OCI-LY7 (cell line): Measurements from ENCODE around the gene UNC5B. TPM values are rescaled to one million over a fixed set of nuclear protein-coding genes. Genes with fewer than 3 reads are reported as not detected.

Source experiments
- BruUV-seq: library from RNA; stranded (reverse); fragments of 400-500 nt; replicated peaks from 2 replicates; lab custom pipeline; 2021; lab: Mats Ljungman, UMichigan
- CTCF ChIA-PET: fragments of 300-600 bp; sonication (Branson Sonifier 250); formaldehyde crosslinking; loops from one replicate; lab custom pipeline; 2022; ENCODE audit warnings: antibody characterized with exemption; ENCODE audit not compliant: unreplicated experiment; lab: Charles Lee
- POLR2A ChIA-PET: fragments of 300-600 bp; sonication (Branson Sonifier 250); formaldehyde crosslinking; loops from one replicate; lab custom pipeline; 2022; ENCODE audit warnings: antibody characterized with exemption; lab: Charles Lee
- DNase-seq: peaks from one replicate; pipeline ENCODE4 v3.0.0-alpha.2; 2015; ENCODE audit warnings: low spot score
- H2AFZ ChIP-seq: fragments of 200-600 bp; sonication (generic), shearing (Covaris generic); 2 replicates; pipeline ENCODE4 v1.6.1; 2014; ENCODE audit warnings: mild to moderate bottlenecking, antibody characterized with exemption, low read length, moderate library complexity
- H3K27ac ChIP-seq: fragments of 200-600 bp; sonication (generic); 2 replicates; pipeline ENCODE4 v1.5.1; 2014; ENCODE audit warnings: mixed run types, low read depth, mild to moderate bottlenecking, moderate library complexity, low read length, inconsistent platforms; ENCODE audit not compliant: poor library complexity, severe bottlenecking
- H3K36me3 ChIP-seq: fragments of 200-600 bp; sonication (generic); 2 replicates; pipeline ENCODE4 v1.6.1; 2014; ENCODE audit warnings: mild to moderate bottlenecking, antibody characterized with exemption, low read length, moderate library complexity, mixed read lengths; ENCODE audit not compliant: insufficient read depth
- H3K4me1 ChIP-seq: fragments of 200-600 bp; sonication (generic); 2 replicates; pipeline ENCODE4 v1.5.1; 2014; ENCODE audit warnings: mild to moderate bottlenecking, low read length; ENCODE audit not compliant: insufficient read depth, poor library complexity, severe bottlenecking
- H3K4me2 ChIP-seq: fragments of 200-600 bp; sonication (generic); 2 replicates; pipeline ENCODE4 v1.6.1; 2014; ENCODE audit warnings: mild to moderate bottlenecking, low read length
- H3K4me3 ChIP-seq: fragments of 200-600 bp; sonication (generic); 2 replicates; pipeline ENCODE4 v1.5.1; 2014; ENCODE audit warnings: mild to moderate bottlenecking, low read depth, low read length; ENCODE audit not compliant: poor library complexity, severe bottlenecking
- H3K79me2 ChIP-seq: fragments of 200-600 bp; sonication (generic); 2 replicates; pipeline ENCODE4 v1.6.1; 2016; ENCODE audit warnings: low read depth, mild to moderate bottlenecking, low read length, moderate library complexity, mixed read lengths; ENCODE audit not compliant: insufficient read depth
- H3K9me2 ChIP-seq: fragments of 200-600 bp; sonication (generic); 2 replicates; pipeline ENCODE4 v1.6.1; 2016; ENCODE audit warnings: mild to moderate bottlenecking, low read length, mixed read lengths; ENCODE audit not compliant: insufficient read depth
- H3K9me3 ChIP-seq: fragments of 200-600 bp; sonication (generic); 2 replicates; pipeline ENCODE4 v1.6.1; 2014; ENCODE audit warnings: mild to moderate bottlenecking, mixed run types, low read length, mixed read lengths
- H4K20me1 ChIP-seq: fragments of 200-600 bp; sonication (generic); 2 replicates; pipeline ENCODE4 v1.6.1; 2014; ENCODE audit warnings: mild to moderate bottlenecking, antibody characterized with exemption, low read length, moderate library complexity, mixed read lengths; ENCODE audit not compliant: insufficient read depth
- CTCF ChIP-seq: fragments of 200-600 bp; sonication (generic); conservative IDR thresholded peaks from 2 replicates; pipeline ENCODE4 v1.5.1; 2014; ENCODE audit warnings: mild to moderate bottlenecking, antibody characterized with exemption, low read length, moderate library complexity, mixed read lengths
- EZH2phosphoT487 ChIP-seq: fragments of 200-600 bp; sonication (generic); IDR thresholded peaks from 2 replicates; pipeline ENCODE4 v1.6.1; 2018; ENCODE audit warnings: low read depth, borderline replicate concordance, mild to moderate bottlenecking, mixed run types, antibody characterized with exemption, low read length, moderate library complexity, mixed read lengths
- intact Hi-C: fragments of 100-400 bp; cut with micrococcal nuclease; formaldehyde crosslinking; loops from one replicate; pipeline ENCODE4 v1.10.0; 2022; ENCODE audit not compliant: unreplicated experiment
- total RNA-seq, 2 experiments: library from RNA; depleted of rRNA in 1 of 2; stranded (reverse); fragments of >200 nt in 1 of 2; shearing (Covaris generic) in 1 of 2; gene quantifications; 2 replicates each; pipeline ENCODE4 v1.2.3, GENCODE V29; 2014 to 2022

The UNC5B gene
- total RNA-seq, 2 experiments from 2014 or later: not detected

GRCh38 chr10:71250842-71251241, 38.5 kb downstream of the UNC5B start:
- ChIA-PET CTCF (no interaction called here), POLR2A (interaction anchor here (0.6 kb wide), 1 partner anchor 622 kb away, joined by 3 read pairs; no protein-coding TSS in a partner anchor)
- no peak overlapping the region for H2AFZ ChIP-seq
- no TSS peak for BruUV-seq
- no peaks in the 10 kb centered on the region for H3K79me2 ChIP-seq
- intact Hi-C loops: no loop called here
- H3K36me3 ChIP-seq: no peaks in the 10 kb centered on the region
- H3K4me2 ChIP-seq: no peak overlapping the region
- no peak overlapping the region for H3K27ac ChIP-seq
- H3K9me2 ChIP-seq: no peaks in the 10 kb centered on the region
- no peak for DNase-seq
- H3K4me3 ChIP-seq: no peak overlapping the region
- TF ChIP-seq CTCF (no peak), EZH2phosphoT487 (no peak)
- H4K20me1 ChIP-seq: no peaks in the 10 kb centered on the region
- H3K9me3 ChIP-seq: no peaks in the 10 kb centered on the region
- no peaks in the 10 kb centered on the region for H3K4me1 ChIP-seq

GRCh38 chr10:71251319-71251718, 38.9 kb downstream of the UNC5B start:
- intact Hi-C loops: no loop called here
- ChIA-PET POLR2A (interaction anchor here (0.6 kb wide), 1 partner anchor 621 kb away, joined by 3 read pairs; no protein-coding TSS in a partner anchor), CTCF (no interaction called here)
- no peak overlapping the region for H2AFZ ChIP-seq
- no peak overlapping the region for H3K27ac ChIP-seq
- H3K9me3 ChIP-seq: no peaks in the 10 kb centered on the region
- no peaks in the 10 kb centered on the region for H3K9me2 ChIP-seq
- no peaks in the 10 kb centered on the region for H3K79me2 ChIP-seq
- no peak overlapping the region for H3K4me3 ChIP-seq
- TF ChIP-seq EZH2phosphoT487 (no peak), CTCF (no peak)
- H3K36me3 ChIP-seq: no peaks in the 10 kb centered on the region
- no peaks in the 10 kb centered on the region for H3K4me1 ChIP-seq
- no peak overlapping the region for H3K4me2 ChIP-seq
- H4K20me1 ChIP-seq: no peaks in the 10 kb centered on the region
- no TSS peak for BruUV-seq
- no peak for DNase-seq

GRCh38 chr10:71252220-71252619, 39.9 kb downstream of the UNC5B start:
- Histone ChIP-seq H3K27ac (no peak overlapping the region), H3K4me3 (no peak overlapping the region), H3K4me1 (no peaks in the 10 kb centered on the region), H3K36me3 (no peaks in the 10 kb centered on the region), H3K4me2 (no peak overlapping the region), H4K20me1 (no peaks in the 10 kb centered on the region), H2AFZ (no peak overlapping the region), H3K9me2 (no peaks in the 10 kb centered on the region), H3K79me2 (no peaks in the 10 kb centered on the region), H3K9me3 (no peaks in the 10 kb centered on the region)
- DNase-seq: no peak
- ChIA-PET POLR2A (no interaction called here), CTCF (no interaction called here)
- intact Hi-C loops: no loop called here
- BruUV-seq: no TSS peak
- TF ChIP-seq EZH2phosphoT487 (no peak), CTCF (no peak)
